ENCODE measurements around the gene PDZK1IP1. TPM values are rescaled to one million over a fixed set of nuclear protein-coding genes. Genes with fewer than 3 reads are reported as not detected.

PDZK1IP1 gene
- total and polyA plus RNA-seq, 2 donors (not counting 3 experiments of a cell fraction or from before 2014, with no cell fraction given), result 0.52 TPM; not detected in 1

- BruUV-seq (replicated peaks), result no TSS peak
- Histone ChIP-seq H3K9me1 (replicated peaks; ENCODE audit: control insufficient read depth, extremely low read depth, insufficient read depth, low read length) (no peaks in the 10 kb centered on the region), H3K4me2 (ENCODE audit: insufficient read depth, low read length) (no peak overlapping the region), H3K36me3 (ENCODE audit: control insufficient read depth in 2 of 2, extremely low read depth in 1 of 2, insufficient read depth in 2 of 2, low read length in 2 of 2) (no peaks in the 10 kb centered on the region), H3K9ac (replicated peaks; ENCODE audit: extremely low read depth, insufficient read depth, low read length) (no peak overlapping the region), H3K27me3 (ENCODE audit: control insufficient read depth in 2 of 2, insufficient read depth in 2 of 2, low read length in 2 of 2) (no peaks in the 10 kb centered on the region), H3K79me2 (ENCODE audit: control insufficient read depth, insufficient read depth, low read length) (no peaks in the 10 kb centered on the region), H3K9me3 (replicated peaks; ENCODE audit: control insufficient read depth, insufficient read depth, low read length) (no peaks in the 10 kb centered on the region), H4K20me1 (replicated peaks; ENCODE audit: control insufficient read depth, extremely low read depth, insufficient read depth, low read length) (no peaks in the 10 kb centered on the region), H2AFZ (ENCODE audit: low read depth, low read length) (no peak overlapping the region), H3K27ac (ENCODE audit: insufficient read depth, low read depth, low read length) (no peak overlapping the region), H3K4me3 (replicated peaks in 1 of 3; ENCODE audit: insufficient read depth in 1 of 3, low read depth in 1 of 3, low read length in 3 of 3) (no peak overlapping the region), H3K4me1 (ENCODE audit: control insufficient read depth, extremely low read depth, insufficient read depth, low read length) (peaks cover 5% of the 10 kb centered on the region)
- ChIA-PET POLR2A (no interaction called here), CTCF (interaction anchor here (0.9 to 8.0 kb wide), 12 partner anchors 10 to 248 kb away, joined by 3 to 224 read pairs (median 4); partner anchors contain the start of gene FOXD2)
- DNase-seq (ENCODE audit: low read depth, low spot score) (no peak), FAIRE-seq (no peak)
- intact Hi-C loops (cut with micrococcal nuclease), result no loop called here
- TF ChIP-seq POLR2AphosphoS5 (IDR thresholded peaks at IDR 0.05; ENCODE audit: insufficient read depth, low read depth, low read length), result no peak
- no peak for TF ChIP-seq GATA2 (IDR thresholded peaks at IDR 0.05; ENCODE audit: insufficient read depth, insufficient read length, low read depth, low read length)
- TF ChIP-seq, protein P1, sequence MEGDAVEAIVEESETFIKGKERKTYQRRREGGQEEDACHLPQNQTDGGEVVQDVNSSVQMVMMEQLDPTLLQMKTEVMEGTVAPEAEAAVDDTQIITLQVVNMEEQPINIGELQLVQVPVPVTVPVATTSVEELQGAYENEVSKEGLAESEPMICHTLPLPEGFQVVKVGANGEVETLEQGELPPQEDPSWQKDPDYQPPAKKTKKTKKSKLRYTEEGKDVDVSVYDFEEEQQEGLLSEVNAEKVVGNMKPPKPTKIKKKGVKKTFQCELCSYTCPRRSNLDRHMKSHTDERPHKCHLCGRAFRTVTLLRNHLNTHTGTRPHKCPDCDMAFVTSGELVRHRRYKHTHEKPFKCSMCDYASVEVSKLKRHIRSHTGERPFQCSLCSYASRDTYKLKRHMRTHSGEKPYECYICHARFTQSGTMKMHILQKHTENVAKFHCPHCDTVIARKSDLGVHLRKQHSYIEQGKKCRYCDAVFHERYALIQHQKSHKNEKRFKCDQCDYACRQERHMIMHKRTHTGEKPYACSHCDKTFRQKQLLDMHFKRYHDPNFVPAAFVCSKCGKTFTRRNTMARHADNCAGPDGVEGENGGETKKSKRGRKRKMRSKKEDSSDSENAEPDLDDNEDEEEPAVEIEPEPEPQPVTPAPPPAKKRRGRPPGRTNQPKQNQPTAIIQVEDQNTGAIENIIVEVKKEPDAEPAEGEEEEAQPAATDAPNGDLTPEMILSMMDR (IDR thresholded peaks at IDR 0.05; ENCODE audit: extremely low read depth in 1 of 2, insufficient read depth in 1 of 2, low read depth in 1 of 2, low read length in 2 of 2), result no peak
- TF ChIP-seq POLR2A (IDR thresholded peaks at IDR 0.05; ENCODE audit: low read depth, low read length), result no peak
- TF ChIP-seq, protein P2, sequence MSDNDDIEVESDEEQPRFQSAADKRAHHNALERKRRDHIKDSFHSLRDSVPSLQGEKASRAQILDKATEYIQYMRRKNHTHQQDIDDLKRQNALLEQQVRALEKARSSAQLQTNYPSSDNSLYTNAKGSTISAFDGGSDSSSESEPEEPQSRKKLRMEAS (IDR thresholded peaks at IDR 0.05; ENCODE audit: insufficient read depth, insufficient read length), result no peak
- TF ChIP-seq JUN (IDR thresholded peaks at IDR 0.05; ENCODE audit: borderline replicate concordance, insufficient read depth, insufficient read length, low read depth), result no peak
- no peak for TF ChIP-seq FOS (IDR thresholded peaks at IDR 0.05; ENCODE audit: borderline replicate concordance, insufficient read depth, low read length)
- no peak for TF ChIP-seq MYC (IDR thresholded peaks at IDR 0.05; ENCODE audit: low read depth, low read length)
- no peak for TF ChIP-seq EZH2 (IDR thresholded peaks at IDR 0.05; ENCODE audit: borderline replicate concordance, low read depth, low read length, severe bottlenecking)
- dilution Hi-C loops (cut with MboI; ENCODE audit: extremely low pct_ligation_motif_present, low sequenced_read_pairs), result no loop called here
Measured at GRCh38 chr1:47188791-47189785, 748 bp downstream of the PDZK1IP1 start.
